CMK (cell line): ENCODE results near the gene RHBDD2.
A peak's percentile ranks its signal among the peaks of the same experiment; 100 is the strongest.
"Not testable (repeated sequence)": the region's sequence is repeated elsewhere in the genome, so short reads cannot be mapped to it uniquely, and the experiment has no call there.

ENCODE experiments used
- DNase-seq: peaks from one replicate; pipeline ENCODE4 v3.0.0-alpha.2; 2010; ENCODE audit warnings: low read depth

Gene RHBDD2

DNA sequence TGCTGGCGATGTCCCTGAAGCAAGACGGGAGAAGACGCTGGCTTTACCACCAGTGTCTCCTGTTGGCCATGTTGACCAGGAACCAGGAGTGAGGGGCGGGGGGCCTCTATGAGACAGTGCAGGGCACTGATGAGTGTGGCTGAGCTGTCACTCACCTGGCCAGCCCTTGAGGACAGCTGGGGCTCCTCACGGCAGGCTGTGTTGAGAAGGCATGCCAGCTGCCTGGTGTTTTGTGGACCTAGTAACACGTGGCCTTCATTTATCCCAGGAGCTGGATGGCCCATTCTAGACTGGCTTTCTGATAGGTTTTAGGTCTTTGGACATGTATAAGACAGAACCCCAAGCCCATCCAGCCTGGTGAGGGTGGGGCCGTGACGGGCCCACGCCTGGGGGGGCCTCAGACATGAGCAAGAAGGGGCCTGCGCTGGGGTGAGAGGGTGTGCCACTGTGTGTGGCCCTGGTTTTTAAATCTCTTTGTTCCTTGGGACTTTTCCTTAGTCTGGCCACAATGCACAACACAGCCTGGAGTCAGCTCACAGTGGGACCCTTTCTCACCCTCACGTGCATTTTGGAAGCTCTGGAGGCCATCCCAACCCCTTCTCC lies 10.5 kb downstream of the RHBDD2 start:
- no peak for DNase-seq

DNA sequence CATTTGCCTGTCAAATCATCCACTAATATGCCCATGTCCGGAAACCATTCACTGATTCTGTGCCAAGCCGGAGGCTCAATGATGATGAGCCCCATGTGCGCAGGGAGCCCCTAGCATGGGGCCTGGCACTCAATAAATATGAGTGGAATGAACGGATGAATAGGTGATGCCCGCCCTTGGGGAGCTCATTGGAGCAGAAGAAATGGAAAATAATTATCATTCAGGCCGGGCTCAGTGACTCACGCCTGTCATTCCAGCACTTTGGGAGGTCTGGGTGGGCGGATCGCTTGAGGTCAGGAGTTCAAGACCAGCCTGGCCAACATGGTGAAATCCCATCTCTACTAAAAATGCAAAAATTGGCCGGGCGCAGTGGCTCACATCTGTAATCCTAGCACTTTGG lies 11.0 kb downstream of the RHBDD2 start:
- no peak for DNase-seq

DNA sequence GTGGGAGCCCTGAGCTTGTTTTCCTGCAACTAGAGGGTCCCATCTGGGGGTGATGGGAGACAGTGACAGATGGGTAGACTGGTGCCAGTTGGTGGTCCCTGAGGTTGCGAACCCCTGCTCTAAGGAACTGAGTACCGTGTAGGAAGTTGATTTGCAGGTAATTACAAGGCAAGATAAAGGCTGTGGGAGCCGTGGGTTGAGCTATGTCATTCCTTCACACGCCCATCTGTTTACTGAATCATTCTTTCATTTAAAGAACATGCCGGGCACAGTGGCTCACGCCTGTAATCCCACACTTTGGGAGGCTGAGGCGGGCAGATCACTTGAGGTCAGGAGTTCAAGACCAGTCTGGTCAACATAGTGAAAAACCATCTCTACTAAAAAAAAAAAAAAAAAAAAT lies 12.4 kb downstream of the RHBDD2 start:
- DNase-seq, result not testable (repeated sequence)

DNA sequence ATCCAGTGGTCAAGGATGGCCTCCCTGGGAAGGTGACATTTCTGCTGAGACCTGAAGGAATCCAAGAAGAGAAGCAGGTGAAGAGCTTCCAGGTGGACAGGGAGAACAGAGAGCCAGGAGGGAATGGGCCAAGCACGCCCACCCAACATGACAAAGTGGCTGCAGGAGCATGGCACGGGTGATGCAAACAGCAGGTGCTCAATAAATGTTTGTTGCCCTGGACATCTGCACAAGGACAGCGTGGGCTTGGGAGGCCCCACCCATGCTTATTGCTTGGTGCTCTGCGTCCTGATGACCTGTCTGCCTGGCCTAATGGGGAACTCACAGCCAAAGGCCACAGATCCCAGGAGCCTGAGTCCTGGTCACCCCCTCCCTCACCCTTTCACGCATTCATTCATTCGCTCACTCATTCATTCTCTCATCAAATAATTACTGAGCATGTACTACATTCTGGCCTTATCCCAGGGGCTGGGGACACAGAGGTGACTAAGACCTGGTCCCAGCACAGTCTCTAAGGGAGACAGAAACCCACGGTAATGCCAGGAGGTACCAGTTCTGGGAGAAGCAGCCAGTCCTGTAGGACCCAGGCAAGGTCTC lies 13.1 kb downstream of the RHBDD2 start:
- no peak for DNase-seq

DNA sequence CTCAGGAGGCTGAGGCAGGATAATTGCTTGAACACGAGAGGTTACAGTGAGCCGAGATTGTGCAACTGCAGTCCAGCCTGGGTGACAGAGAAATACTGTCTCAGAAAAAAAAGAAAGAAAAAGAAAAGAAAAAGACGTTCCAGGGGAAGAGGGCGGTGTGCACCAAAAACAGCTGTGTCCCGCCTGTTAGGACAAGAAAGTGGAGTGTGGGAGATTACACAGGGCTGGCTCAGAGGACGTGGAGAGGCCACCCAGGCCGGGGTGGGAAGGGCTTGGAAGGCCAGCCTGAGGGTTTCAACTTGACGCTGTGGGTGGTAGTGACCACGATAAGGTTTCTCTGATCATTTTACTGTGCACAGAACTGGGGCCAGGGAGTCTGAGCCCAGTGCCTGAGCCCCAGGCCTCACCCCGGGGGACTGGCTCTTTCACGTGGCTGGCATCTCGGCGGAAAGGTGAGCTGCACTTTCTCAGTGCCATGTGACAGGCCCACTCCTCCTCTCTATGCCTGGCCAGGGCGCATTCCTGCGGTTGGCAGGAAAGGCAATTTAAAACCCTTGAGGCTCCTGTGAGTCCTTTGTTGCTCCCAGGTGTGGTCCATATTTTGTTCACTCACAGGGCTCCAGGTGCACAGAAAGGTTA lies 13.9 kb downstream of the RHBDD2 start:
- no peak for DNase-seq

DNA sequence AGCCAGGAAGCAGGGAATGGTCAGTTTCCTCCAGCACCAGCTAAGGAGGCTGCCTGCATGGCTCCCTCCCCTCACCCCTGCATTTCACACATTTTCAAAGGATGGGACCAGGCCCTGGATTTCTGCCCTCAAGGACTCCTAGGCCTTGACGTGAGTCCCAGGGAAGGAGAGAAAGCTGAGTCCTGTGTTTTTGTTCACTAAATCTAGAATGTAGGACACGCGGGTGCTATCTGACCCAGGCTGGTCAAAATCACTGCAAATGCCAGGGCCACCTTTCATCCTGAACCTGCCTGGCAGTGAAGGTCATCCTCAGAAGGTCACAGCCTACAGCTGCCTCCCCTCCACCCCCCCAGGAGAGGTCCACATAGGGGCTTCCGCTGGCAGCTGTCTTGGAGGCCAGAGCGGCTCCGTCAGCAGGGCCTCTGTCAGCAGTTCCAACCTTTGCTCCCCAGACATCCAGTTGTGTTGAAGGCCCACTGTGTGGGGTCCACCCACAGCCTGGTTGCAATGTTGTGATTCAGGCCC lies 18.0 kb downstream of the RHBDD2 start:
- DNase-seq, result no peak

DNA sequence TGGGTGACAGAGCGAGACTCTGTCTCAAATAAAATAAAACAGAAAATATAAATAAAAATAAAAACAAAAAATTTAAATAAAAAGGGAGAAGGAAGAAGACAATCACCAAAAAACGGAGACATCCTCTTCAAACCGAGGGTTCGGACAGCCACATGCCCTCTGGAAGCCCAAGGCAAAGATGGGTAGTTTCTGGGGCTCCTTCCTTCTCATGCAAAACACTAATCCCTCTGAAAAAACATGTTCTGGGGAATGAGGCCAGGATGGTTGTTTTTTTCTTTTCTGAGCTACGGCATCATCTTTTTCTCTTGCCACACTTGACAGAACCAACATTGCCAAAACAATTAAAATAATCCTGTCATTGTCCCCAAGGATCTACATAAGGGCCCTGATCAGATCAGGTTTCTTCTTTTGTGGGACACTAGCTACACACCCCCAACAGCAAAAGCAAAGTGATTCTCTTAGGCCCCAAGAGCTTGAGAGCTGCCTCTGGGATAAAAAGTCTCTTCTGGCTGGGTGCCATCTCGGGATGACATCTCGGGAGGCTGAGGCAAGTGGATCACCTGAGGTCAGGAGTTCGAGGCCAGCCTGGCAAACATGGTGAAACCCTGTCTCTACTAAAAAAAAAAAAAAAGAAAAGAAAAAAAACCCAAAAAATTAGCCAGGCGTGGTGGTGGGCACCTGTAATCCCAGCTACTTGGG lies 21.9 kb downstream of the RHBDD2 start:
- DNase-seq, result no peak

DNA sequence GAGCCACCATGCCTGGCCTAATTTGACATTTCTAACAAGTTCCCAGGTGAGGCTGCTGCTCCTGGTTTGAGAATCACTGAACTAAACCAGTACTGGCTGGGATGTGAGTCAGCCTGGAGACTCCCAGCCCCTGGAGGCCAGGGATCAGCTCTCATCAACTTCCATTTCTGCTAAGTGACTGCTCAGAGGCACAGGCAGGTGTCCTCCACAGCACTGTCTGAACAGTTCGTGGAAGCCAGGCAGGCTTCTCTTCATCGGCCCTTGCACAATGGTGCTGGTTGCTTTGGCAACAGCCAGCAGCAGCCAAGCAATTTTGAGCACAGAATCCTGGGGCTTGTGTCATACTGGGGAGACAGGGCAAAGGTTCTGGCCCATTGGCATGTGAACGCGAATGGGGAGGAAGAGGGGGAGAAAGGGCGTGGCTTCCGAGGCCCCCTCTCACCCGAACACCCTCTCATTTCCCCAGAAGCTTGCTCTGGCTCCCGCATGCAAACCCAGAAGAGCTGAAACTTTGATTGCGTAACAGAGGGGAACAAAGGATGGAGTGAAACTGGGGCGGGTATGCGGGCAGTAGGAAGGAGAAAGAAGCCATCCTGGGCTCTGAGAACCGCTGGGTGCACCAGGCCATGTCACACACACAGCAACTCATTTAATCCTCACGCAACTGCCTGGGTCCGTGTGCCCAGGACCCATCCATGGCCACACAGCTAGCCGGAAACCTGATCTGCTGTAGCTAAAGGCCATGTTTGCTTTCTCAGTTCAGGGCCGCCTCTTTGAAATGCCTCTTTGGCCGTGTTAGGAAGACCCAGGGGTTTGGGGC lies 27.2 kb downstream of the RHBDD2 start:
- no peak for DNase-seq

DNA sequence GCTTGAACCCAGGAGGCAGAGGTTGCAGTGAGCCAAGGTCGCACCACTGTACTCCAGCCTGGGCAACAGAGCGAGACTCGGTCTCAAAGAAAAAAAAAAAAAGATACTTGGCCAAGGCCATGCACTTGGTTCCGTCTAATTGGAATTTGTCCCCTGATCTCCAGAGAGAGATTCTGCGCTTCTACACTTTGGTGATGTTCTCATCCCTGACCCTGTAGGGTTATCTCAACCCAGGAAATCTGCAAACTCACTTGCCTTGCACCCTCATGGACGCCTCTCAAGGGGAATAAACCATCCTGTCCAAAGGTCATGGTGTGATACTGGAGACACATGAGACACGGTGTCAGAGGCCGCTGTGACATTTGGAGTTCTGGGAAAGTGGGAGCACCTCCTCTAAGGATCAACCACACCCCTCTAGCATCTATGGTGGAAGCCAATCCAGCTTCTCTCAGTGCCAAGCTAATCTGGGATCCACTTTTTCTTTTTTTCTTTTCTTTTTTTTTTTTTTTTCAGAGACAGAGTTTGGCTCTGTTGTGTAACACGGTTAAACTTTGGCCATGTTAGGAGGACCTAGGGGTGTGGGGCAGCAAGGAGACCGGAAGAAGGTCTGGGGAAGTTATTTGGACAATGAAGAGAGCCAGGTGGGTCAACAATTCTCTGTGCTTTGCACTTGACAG lies 28.3 kb downstream of the RHBDD2 start:
- no peak for DNase-seq

DNA sequence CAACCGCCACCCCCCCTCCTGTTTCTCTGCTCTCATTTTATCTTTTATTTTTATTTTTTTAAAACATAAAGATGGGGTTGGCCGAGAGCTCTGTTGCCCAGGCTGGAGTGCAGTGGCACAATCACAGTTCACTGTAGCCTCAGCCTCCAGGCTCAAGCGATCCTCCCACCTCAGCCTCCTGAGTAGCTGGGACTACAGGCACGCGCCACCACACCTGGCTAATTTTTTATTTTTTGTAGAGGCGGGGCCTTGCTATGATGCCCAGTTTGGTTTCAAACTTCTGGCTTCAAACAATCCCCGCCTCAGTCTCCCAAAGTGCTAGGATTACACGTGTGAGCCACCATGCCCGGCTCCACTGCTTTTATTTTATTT lies 28.8 kb downstream of the RHBDD2 start:
- DNase-seq, result not testable (repeated sequence)

DNA sequence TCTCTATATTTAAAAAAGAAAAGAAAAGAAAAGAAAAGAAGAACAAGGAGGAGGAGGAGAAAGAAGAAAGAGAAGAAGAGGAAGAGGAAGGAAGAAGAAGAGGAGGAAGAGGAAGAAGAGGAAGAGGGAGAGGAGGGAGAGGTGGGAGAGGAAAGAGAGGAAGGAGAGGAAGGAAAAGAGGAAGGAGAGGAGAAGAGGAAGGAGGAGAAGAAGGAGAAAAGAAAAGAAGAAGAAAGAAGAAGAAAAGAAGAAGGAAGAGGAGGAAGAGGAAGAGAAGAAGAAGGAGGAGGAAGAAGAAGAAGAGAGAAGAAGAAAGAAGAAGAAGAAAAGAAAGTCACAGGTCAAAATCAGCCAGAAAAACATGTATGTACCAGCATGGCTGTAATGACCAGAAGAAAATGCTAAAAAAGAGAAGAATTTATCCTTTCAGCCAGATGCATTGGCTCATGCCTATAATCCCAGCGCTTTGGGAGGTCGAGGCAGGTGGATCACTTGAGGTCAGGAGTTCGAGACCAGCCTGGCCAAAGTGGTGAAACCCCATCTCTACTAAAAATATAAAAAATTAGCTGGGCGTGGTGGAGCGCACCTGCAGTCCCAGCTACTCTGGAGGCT lies 30.8 kb downstream of the RHBDD2 start:
- DNase-seq, result no peak

DNA sequence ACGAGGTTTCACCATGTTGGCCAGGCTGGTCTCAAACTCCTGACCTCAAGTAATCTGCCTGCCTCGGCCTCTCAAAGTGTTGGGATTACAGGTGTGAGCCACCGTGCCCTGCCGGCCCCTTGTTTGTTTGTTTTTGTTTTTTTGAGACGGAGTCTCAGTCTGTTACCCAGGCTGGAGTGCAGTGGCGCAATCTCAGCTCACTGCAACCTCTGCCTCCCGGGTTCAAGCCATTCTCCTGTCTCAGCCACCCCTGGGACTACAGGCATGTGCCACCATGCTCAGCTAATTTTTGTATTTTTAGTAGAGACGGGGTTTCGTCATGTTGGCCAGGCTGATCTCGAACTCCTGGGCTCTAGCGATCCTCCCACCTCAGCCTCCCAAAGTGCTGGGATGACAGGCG lies 32.4 kb downstream of the RHBDD2 start:
- not testable (repeated sequence) for DNase-seq

DNA sequence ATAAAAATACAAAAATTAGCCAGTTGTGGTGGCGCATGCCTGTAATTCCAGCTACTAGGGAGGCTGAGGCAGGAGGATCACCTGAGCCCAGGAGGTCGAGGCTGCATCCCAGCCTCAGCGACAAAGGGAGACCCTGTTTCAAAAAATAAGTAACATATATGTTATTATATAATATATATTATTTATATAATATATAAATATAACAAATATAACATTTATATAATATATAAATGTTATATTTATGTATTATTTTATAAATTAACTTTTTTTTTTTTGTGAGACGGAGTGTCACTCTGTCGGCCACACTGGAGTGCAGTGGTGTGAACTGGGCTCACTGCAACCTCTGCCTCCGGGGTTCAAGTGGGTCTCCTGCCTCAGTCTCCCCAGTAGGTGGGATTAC lies 34.6 kb downstream of the RHBDD2 start:
- no peak for DNase-seq

DNA sequence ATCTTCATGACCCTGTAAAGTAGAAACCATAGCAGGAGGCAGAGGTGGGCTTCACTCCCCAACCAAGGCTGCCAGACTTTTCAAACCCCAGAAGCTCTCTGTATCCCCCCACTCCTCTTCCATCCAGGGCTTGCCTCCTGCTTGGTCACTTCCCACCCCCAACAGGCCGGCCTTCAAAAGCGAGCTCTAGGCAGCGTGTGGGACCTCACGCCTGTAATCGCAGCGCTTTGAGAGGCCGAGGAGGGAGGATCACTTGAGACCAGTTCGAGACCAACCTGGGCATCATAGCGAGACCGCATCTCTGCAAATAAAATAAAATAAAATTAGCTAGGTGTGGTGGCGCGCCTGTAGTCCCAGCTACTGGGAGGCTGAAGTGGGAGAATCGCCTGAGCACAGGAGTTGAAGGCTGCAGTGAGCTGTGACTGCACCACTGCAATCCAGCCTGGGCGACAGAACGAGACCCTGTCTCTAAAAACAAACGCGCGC lies 35.4 kb downstream of the RHBDD2 start:
- no peak for DNase-seq

DNA sequence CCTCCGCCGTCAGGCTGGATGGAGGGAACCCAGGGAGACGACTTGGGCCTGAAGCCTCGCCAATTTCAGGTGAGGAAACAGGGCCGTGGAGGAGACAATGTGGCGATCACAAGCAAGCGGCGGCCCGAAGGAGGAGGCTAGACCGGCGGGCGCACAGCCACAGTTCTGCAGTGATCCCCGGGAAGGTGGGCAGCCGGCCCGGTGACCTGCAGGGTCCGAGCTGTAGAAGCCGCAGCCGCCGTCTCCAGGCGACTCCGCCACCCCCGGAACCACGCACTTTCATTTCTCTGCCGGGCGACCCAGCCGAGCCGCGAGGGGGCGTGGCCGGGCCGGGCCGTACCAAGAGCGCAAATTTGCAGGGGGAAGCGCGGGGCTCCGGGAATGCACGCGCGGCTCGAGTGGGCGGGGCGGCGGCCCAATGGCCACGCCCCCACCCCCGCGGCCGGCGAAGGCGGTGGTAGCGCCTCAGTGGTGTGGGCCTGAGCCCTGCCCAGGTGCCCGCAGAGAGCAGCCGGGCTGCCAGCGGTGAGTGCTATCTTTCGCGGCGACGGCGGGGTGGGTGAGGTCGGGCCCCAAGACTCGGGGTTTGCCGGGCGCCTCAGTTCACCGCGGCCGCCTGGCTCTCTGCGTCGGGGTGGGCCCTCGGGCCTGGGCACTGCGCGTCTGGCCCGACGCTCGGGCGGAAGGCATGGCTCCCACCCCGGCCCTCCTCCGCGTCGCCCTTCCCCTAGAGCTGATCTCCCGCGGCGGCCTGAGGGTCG lies 36.0 kb downstream of the RHBDD2 start, which contains the start of gene POR:
Gene POR (plus strand): TSS at position 501 of the 761 bp plus-strand sequence. CDS start 38,847 bp downstream, outside the sequence.
- DNase-seq, result peak; percentile 83

DNA sequence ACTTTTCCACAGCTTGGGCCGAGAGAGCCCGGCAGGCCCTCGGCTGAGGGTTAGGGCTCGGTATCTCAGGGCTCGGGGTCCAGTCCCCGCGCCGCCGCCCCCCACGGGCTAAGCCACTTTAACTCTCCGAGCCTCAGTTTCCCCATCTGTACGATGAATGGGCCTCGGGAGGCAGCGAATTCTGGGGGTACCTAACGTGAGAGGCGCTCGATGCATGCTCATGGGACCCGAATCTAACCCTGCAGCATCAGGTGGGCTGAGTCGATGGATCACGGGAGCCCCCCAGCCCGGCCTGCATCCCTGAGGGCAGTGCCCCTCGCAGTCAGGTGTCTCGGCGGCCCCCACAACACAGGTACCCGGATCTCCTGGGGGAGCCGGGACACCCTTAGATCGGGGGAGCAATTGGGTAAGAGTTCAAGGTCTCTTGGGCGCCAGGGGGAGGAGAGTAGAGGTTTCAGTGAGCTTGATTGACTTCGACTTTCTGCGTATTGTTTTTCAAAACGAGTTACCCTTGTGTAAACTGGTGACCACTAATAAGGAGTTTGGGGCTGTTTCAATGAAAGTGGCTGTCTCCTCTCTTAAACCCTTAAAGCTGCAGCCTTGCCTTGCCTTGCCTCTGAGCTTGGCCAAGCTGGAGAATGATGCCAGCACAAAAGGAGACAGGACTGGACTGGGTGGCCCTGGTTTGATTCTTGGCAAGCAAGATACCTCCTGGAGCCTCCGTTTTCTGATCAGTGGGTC lies 36.8 kb downstream of the RHBDD2 start:
- no peak for DNase-seq

DNA sequence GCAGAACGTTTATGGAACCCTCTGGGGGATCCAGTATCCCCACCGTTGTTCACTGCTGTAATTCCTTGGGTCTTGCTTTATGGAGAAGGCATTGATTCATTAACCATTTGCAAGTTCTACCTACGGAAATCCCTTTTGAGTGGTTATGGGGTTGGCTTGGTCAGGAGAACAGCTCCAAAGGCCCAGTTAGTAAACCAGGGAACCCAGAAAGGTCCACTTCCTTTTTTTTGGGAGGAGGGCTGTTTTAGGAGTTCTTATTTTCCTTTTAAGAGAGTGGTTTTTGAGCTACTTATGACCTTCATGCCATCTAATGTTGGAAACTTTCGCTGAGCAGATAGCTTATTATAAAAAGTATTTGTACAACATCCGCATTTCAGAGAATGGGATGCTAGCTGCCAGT lies 37.4 kb downstream of the RHBDD2 start:
- no peak for DNase-seq

DNA sequence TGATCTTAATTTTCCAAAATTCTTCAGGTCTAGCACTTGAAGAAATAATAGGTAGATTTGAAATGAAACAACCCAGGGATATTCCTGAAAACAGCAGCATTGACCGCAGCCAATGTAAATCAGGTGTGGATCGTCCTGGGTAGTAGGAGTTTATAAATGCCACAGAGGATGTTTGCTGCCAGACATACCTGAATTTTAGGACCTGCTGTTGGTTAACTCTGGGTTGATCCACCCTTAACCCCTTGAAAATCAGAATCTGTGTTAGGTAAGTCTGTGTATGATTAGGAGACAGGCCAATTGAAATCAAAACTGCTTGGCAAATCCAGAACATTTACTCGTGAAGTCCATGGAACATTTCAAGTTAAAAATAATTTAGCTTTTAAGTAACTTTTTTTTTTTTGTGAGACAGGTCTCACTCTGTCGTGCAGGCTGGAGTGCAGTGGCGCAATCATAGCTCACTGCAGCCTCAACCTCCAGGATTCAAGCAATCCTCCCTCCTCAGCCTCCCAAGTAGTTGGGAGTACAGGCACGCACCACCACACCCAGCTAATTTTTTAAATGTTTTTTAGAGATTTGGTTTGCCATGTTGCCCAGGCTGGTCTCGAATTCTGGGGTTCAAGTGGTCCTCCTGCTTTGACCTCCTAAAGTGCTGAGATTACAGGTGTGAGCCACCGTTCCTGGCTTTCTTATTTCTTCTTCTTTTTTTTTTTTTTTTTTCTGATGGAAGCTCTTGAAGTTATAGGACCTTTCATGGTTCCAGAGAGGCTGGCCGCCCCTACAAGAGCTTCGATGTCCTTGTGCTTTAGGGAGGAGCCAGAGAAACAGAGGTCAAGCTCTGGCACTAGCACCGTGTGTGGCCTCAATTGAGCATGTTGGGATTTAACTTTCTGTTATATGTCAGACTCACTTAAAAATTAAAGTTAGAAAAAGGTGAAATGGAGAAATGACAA lies 38.1 kb downstream of the RHBDD2 start:
- no peak for DNase-seq
